ENCODE data around the gene NEK11.

DNA sequence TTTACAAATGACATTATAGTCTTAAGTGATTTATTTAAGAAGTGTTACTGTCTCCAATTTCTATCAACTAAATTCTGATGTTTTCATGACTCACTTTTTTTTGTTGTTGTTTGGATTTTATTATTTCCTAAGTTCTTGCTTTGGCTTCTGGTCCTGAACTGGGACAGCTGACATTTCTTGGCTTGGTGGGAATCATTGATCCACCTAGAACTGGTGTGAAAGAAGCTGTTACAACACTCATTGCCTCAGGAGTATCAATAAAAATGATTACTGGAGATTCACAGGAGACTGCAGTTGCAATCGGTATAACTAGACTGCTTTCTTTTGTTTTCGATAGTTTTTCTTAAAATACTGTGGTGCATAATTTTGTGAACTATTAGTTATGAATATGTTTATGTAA, 47.6 kb upstream of the NEK11 start:
- TF ChIP-seq GATA2 (IDR thresholded peaks at IDR 0.05; ENCODE audit: low read depth, low read length) (no peak), GATA3 (IDR thresholded peaks at IDR 0.05; ENCODE audit: low read depth, low read length) (no peak)
